Measurements from ENCODE around the gene ZMAT3. TPM values are rescaled to one million over a fixed set of nuclear protein-coding genes. Genes with fewer than 3 reads are reported as not detected.

The ZMAT3 gene
- total and polyA plus RNA-seq, 8 donors = 4.6 to 42.0 (median 5.3) TPM

DNA sequence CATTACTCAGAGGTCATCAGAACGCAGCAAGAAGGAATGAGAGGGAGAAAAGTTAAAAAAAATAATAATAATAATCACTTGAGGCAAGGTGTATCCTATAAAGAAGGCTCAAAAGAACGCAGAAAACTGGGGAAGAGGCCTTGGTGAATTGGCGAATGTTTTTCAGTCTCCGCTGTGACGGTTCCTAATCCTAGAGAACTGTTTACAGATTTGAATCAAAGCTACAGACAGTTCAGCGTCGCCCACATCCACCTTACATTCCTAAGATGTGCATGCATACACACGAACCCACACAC is 634 bp downstream of the ZMAT3 start:
- DNase-seq (peak in 1 of 4 donors; percentile 1), ATAC-seq (no peak)
- intact Hi-C loops (cut with DNase I) = no loop called here
- H3K4me3 ChIP-seq = peak overlapping the region; percentile 72 to 77
- H3K4me1 ChIP-seq = peaks cover 0 to 11% of the 10 kb centered on the region in 2 donors
- H3K27me3 ChIP-seq = no peaks in the 10 kb centered on the region
- peaks cover 0 to 13% of the 10 kb centered on the region in 2 donors for H3K36me3 ChIP-seq
- peak overlapping the region; percentile 85 to 90 for H3K27ac ChIP-seq
- TF ChIP-seq, protein P1, sequence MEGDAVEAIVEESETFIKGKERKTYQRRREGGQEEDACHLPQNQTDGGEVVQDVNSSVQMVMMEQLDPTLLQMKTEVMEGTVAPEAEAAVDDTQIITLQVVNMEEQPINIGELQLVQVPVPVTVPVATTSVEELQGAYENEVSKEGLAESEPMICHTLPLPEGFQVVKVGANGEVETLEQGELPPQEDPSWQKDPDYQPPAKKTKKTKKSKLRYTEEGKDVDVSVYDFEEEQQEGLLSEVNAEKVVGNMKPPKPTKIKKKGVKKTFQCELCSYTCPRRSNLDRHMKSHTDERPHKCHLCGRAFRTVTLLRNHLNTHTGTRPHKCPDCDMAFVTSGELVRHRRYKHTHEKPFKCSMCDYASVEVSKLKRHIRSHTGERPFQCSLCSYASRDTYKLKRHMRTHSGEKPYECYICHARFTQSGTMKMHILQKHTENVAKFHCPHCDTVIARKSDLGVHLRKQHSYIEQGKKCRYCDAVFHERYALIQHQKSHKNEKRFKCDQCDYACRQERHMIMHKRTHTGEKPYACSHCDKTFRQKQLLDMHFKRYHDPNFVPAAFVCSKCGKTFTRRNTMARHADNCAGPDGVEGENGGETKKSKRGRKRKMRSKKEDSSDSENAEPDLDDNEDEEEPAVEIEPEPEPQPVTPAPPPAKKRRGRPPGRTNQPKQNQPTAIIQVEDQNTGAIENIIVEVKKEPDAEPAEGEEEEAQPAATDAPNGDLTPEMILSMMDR (IDR thresholded peaks at IDR 0.05) = no peak
- H3K9me3 ChIP-seq = no peaks in the 10 kb centered on the region

DNA sequence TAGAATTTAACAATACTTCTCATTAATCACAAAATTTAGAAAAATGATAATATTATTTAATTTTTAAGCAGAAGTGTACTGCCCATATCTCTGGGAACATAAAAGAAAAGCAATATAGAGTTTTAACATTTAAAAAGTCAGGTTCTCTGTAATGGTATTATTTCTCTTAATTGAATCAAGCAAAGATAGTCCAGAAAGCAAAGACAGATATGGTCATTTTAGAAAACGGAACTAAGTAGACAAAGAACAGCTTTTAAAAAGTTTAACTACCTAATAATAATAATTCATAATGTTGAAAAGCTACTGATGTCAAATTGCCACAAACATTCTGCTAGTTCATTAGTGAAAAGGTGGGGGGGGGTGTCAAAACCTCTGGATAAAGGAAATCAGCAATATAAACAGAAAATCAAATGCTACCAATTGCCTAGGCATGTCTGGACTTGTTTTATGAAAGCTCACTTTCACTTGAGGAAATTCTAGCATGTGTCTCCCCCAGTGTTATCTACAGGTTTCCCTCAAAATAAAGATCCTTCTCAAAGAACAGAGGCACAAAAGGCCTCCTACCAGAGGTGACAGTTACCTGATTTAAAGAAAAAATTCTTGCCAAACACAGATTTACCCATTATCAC is 1.7 kb downstream of the ZMAT3 start:
- TF ChIP-seq, protein P1 (IDR thresholded peaks at IDR 0.05) = no peak
- no peak for ATAC-seq
- Histone ChIP-seq H3K4me3 (peak overlapping the region in 1 of 2 donors; percentile 77), H3K27me3 (no peaks in the 10 kb centered on the region), H3K4me1 (peaks cover 0 to 11% of the 10 kb centered on the region in 2 donors), H3K36me3 (peaks cover 0 to 13% of the 10 kb centered on the region in 2 donors), H3K9me3 (no peaks in the 10 kb centered on the region), H3K27ac (no peak overlapping the region)
- DNase-seq = no peak
- intact Hi-C loops (cut with DNase I) = no loop called here

DNA sequence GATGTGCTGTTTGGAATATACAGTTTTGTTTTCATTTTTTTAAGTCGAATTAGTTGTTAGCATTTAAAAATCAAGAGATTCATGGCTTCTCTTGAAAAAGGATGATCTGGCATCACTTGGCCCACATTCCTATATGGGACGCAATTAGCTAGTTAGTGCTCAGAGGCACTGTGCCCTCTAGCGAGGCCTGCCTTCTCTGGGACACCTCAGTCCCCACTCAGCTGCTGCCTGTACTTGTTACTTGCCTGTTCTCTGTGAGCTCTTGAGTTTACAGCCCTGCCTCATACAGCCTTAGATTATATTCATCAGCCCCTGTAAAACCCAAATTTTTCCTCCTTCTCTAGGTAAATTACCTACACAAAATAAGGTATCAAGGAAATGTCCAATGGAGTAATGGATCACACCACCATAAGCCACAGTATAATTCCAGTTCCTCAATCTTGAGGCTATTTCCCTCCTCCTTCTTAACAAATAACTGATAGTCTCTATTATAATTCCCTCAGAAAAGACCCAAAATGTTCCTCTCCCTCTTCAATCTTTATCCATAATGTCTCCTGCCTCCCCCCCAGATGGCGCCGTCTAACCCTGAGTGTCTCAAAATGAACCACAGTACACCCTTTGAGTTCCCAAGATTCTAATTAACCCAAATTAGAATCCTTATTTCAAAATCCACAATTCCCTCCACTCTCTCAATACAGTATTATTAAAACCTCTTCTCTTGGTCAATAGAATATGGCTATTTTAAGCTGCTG is 2.7 kb downstream of the ZMAT3 start:
- DNase-seq (no peak), ATAC-seq (no peak)
- H3K36me3 ChIP-seq = peaks cover 0 to 13% of the 10 kb centered on the region in 2 donors
- H3K27me3 ChIP-seq = no peaks in the 10 kb centered on the region
- H3K4me3 ChIP-seq = no peak overlapping the region
- intact Hi-C loops (cut with DNase I) = no loop called here
- TF ChIP-seq, protein P1 (IDR thresholded peaks at IDR 0.05) = no peak
- no peaks in the 10 kb centered on the region for H3K9me3 ChIP-seq
- peaks cover 0 to 11% of the 10 kb centered on the region in 2 donors for H3K4me1 ChIP-seq
- H3K27ac ChIP-seq = no peak overlapping the region

DNA sequence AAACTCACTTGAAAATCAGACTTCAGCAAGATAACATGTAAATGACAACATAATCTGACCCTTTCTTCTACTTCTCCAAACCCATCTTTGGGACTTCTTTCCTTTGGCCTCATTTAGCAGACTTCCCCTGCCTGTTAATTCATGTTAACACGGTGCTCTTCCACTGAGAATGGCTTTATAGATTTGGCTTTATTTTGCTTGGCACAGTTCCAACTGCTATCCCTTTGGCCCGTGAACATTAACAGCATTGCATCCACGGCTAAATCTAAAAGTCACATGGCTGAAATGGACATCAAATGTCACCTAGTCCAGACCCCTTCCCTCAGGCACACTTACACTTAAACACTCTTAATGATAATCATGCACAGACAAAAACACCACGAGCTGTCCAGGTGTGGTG is 3.8 kb downstream of the ZMAT3 start:
- DNase-seq (no peak), ATAC-seq (no peak)
- Histone ChIP-seq H3K4me1 (peaks cover 0 to 11% of the 10 kb centered on the region in 2 donors), H3K27ac (no peak overlapping the region), H3K36me3 (peaks cover 0 to 13% of the 10 kb centered on the region in 2 donors), H3K4me3 (no peak overlapping the region), H3K9me3 (no peaks in the 10 kb centered on the region), H3K27me3 (no peaks in the 10 kb centered on the region)
- intact Hi-C loops (cut with DNase I) = no loop called here
- TF ChIP-seq, protein P1 (IDR thresholded peaks at IDR 0.05) = no peak

DNA sequence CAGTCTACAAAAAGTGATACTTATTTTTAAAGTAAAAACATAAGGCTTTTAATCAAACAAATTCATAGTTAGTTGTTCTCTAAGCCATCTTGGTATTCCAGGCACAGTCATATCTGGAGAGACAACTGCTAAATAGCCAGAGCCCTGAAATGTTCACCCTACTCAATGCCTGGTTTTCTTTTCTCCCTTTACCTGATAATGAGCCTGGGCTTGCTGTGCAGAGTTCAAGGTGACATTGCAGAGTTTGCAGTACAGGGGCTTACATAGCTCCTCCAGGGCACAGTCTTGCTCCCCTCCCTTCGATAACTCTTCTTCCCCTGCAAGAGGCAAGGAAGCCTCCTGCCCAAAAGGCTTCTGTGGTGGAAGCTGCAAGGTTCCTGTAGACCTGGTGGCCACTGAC is 4.3 kb downstream of the ZMAT3 start:
- Histone ChIP-seq H3K9me3 (no peaks in the 10 kb centered on the region), H3K27me3 (no peaks in the 10 kb centered on the region), H3K4me1 (peaks cover 0 to 11% of the 10 kb centered on the region in 2 donors), H3K36me3 (peaks cover 0 to 13% of the 10 kb centered on the region in 2 donors), H3K4me3 (no peak overlapping the region), H3K27ac (no peak overlapping the region)
- TF ChIP-seq, protein P1 (IDR thresholded peaks at IDR 0.05) = no peak
- intact Hi-C loops (cut with DNase I) = no loop called here
- DNase-seq = no peak
- no peak for ATAC-seq

Data from left lung (tissue), 10 donors.